IMR-90 (cell line): ENCODE data around the gene CDH13. TPM values are rescaled to one million over a fixed set of nuclear protein-coding genes. Genes with fewer than 3 reads are reported as not detected.

Source experiments
- ATAC-seq: fragments of 200-7000 bp; cut with Tn5 transposase; 2 replicates; pipeline ENCODE4 v1.9.1; 2020; ENCODE audit warnings: low read depth, mild to moderate bottlenecking, moderate library complexity
- BruUV-seq: library from RNA; stranded (reverse); fragments of 400-500 nt; replicated peaks from 2 replicates; lab custom pipeline; 2021; lab: Mats Ljungman, UMichigan
- CTCF ChIA-PET: fragments of 300-600 bp; formaldehyde crosslinking; extraction: SDS; loops from one replicate; lab custom pipeline; 2021; ENCODE audit warnings: antibody characterized with exemption; lab: Yijun Ruan, JAX
- POLR2A ChIA-PET: fragments of 300-600 bp; sonication (Branson Sonifier 250); formaldehyde crosslinking; loops from one replicate; lab custom pipeline; 2022; ENCODE audit warnings: antibody characterized with exemption; ENCODE audit not compliant: unreplicated experiment; lab: Charles Lee
- DNase-seq: peaks from one replicate; pipeline ENCODE4 v3.0.0; 2013
- H2AFZ ChIP-seq: replicated peaks from 2 replicates; pipeline ENCODE3; 2013; ENCODE audit warnings: low read length, mild to moderate bottlenecking; ENCODE audit not compliant: poor library complexity
- H2AK5ac ChIP-seq: 2 replicates; pipeline ENCODE4 v1.6.1; 2013; ENCODE audit warnings: low read depth, low read length, inconsistent platforms
- H2AK9ac ChIP-seq: replicated peaks from 2 replicates; pipeline ENCODE3; 2013; ENCODE audit warnings: mild to moderate bottlenecking, low read depth, low read length, moderate library complexity; ENCODE audit not compliant: poor library complexity
- H2BK120ac ChIP-seq: 2 replicates; pipeline ENCODE4 v1.6.1; 2013; ENCODE audit warnings: low read depth, low read length, inconsistent platforms
- H2BK15ac ChIP-seq: 3 replicates; pipeline ENCODE4 v1.6.1; 2013; ENCODE audit warnings: low read depth, low read length, inconsistent platforms
- H2BK20ac ChIP-seq: 2 replicates; pipeline ENCODE4 v1.6.1; 2013; ENCODE audit warnings: low read depth, mild to moderate bottlenecking, inconsistent platforms, low read length, moderate library complexity
- H2BK5ac ChIP-seq: 2 replicates; pipeline ENCODE4 v1.6.1; 2013; ENCODE audit warnings: mild to moderate bottlenecking, low read depth, low read length, inconsistent platforms; ENCODE audit not compliant: poor library complexity, severe bottlenecking
- H3K14ac ChIP-seq: replicated peaks from 2 replicates; pipeline ENCODE4 v1.6.1; 2013; ENCODE audit warnings: low read depth, low read length, inconsistent platforms
- H3K18ac ChIP-seq: 2 replicates; pipeline ENCODE4 v1.6.1; 2013; ENCODE audit warnings: low read depth, low read length, control low read depth
- H3K23ac ChIP-seq: 2 replicates; pipeline ENCODE4 v1.6.1; 2013; ENCODE audit warnings: low read depth, low read length, inconsistent platforms
- H3K27ac ChIP-seq: 2 replicates; pipeline ENCODE4 v1.5.1; 2013; ENCODE audit warnings: mild to moderate bottlenecking, control low read depth, low read length; ENCODE audit not compliant: insufficient read depth
- H3K27me3 ChIP-seq: 2 replicates; pipeline ENCODE4 v1.6.1; 2013; ENCODE audit warnings: low read length; ENCODE audit not compliant: control insufficient read depth, insufficient read depth
- H3K36me3 ChIP-seq: 2 replicates; pipeline ENCODE4 v1.6.1; 2013; ENCODE audit warnings: low read length, mixed read lengths; ENCODE audit not compliant: control insufficient read depth, insufficient read depth
- H3K4ac ChIP-seq: 2 replicates; pipeline ENCODE4 v1.6.1; 2013; ENCODE audit warnings: low read depth, low read length, inconsistent platforms
- H3K4me1 ChIP-seq: 2 replicates; pipeline ENCODE4 v1.6.1; 2013; ENCODE audit warnings: low read length, mixed read lengths; ENCODE audit not compliant: control insufficient read depth, insufficient read depth
- H3K4me2 ChIP-seq: 2 replicates; pipeline ENCODE4 v1.6.1; 2013; ENCODE audit warnings: low read depth, mild to moderate bottlenecking, control low read depth, low read length, moderate library complexity
- H3K4me3 ChIP-seq: 2 replicates; pipeline ENCODE4 v1.5.1; 2013; ENCODE audit warnings: low read depth, mild to moderate bottlenecking, control low read depth, low read length, moderate library complexity; ENCODE audit not compliant: insufficient read depth
- H3K56ac ChIP-seq: 2 replicates; pipeline ENCODE4 v1.6.1; 2013; ENCODE audit warnings: low read length, inconsistent platforms; ENCODE audit not compliant: insufficient read depth; ENCODE audit errors: extremely low read depth
- H3K79me1 ChIP-seq, 2 experiments: 2 replicates each; pipeline ENCODE4 v1.6.1; 2013; ENCODE audit warnings: low read length in 2 of 2, inconsistent platforms in 1 of 2, low read depth in 1 of 2
- H3K9ac ChIP-seq: 2 replicates; pipeline ENCODE4 v1.6.1; 2013; ENCODE audit warnings: low read depth, low read length, control low read depth
- H3K9me1 ChIP-seq: 2 replicates; pipeline ENCODE4 v1.6.1; 2013; ENCODE audit warnings: low read length, inconsistent platforms; ENCODE audit not compliant: insufficient read depth
- H3K9me3 ChIP-seq: 2 replicates; pipeline ENCODE4 v1.6.1; 2013; ENCODE audit warnings: low read length; ENCODE audit not compliant: control insufficient read depth, insufficient read depth
- H4K20me1 ChIP-seq: 2 replicates; pipeline ENCODE4 v1.6.1; 2013; ENCODE audit warnings: low read length, inconsistent platforms; ENCODE audit not compliant: insufficient read depth
- H4K5ac ChIP-seq: 2 replicates; pipeline ENCODE4 v1.6.1; 2013; ENCODE audit warnings: mild to moderate bottlenecking, low read depth, low read length, control low read depth
- H4K8ac ChIP-seq, 2 experiments: 2 replicates each; pipeline ENCODE4 v1.6.1; 2013; ENCODE audit warnings: low read depth in 2 of 2, low read length in 2 of 2, control low read depth in 1 of 2, inconsistent platforms in 1 of 2
- H4K91ac ChIP-seq: 2 replicates; pipeline ENCODE4 v1.6.1; 2013; ENCODE audit warnings: low read depth, low read length, inconsistent platforms; ENCODE audit not compliant: insufficient read depth
- BHLHE40 ChIP-seq: fragments of 150-350 bp; IDR thresholded peaks from 2 replicates; pipeline ENCODE4 v1.6.1; 2016; ENCODE audit warnings: mild to moderate bottlenecking, low read depth, low read length
- FOS ChIP-seq: fragments of 150-350 bp; IDR thresholded peaks from 2 replicates; pipeline ENCODE4 v1.6.1; 2016; ENCODE audit warnings: low read depth, low read length
- MAFK ChIP-seq: IDR thresholded peaks from 2 replicates; pipeline ENCODE4 v1.6.1; 2012; ENCODE audit warnings: low read depth, low read length, improper control_type of control experiment
- MAZ ChIP-seq: IDR thresholded peaks from 2 replicates; pipeline ENCODE4 v1.6.1; 2012; ENCODE audit warnings: low read depth, mild to moderate bottlenecking, low read length, improper control_type of control experiment, moderate library complexity, borderline replicate concordance
- POLR2A ChIP-seq: IDR thresholded peaks from 2 replicates; pipeline ENCODE4 v1.6.1; 2012; ENCODE audit warnings: mild to moderate bottlenecking, low read depth, low read length
- RAD21 ChIP-seq: IDR thresholded peaks from 2 replicates; pipeline ENCODE4 v1.6.1; 2012; ENCODE audit warnings: low read length, improper control_type of control experiment
- SMC3 ChIP-seq: fragments of 150-350 bp; IDR thresholded peaks from 2 replicates; pipeline ENCODE4 v1.6.1; 2016; ENCODE audit warnings: low read depth, mild to moderate bottlenecking, antibody characterized with exemption, low read length, moderate library complexity
- WGBS, 2 experiments: methylation state at CpG; one replicate each; pipeline versions ENCODE4 v1.1.5 to v1.1.7; 2013; ENCODE audit warnings: missing lambda C conversion rate in 2 of 2; ENCODE audit not compliant: insufficient read length in 1 of 2; ENCODE audit errors: extremely low coverage in 2 of 2; 5-methylcytosine and 5-hydroxymethylcytosine counted together
- dilution Hi-C: fragments of 300-500 bp; cut with HindIII; formaldehyde crosslinking; loops from one replicate; pipeline ENCODE4 v1.14.3; 2018; ENCODE audit warnings: low sequenced_read_pairs; ENCODE audit not compliant: unreplicated experiment
- in situ Hi-C: fragments of 300-500 bp; cut with MboI; formaldehyde crosslinking; loops from 3 replicates; pipeline ENCODE4 v1.14.3; 2019; ENCODE audit warnings: low sequenced_read_pairs, inconsistent platforms, mixed read lengths
- intact Hi-C: fragments of 100-400 bp; cut with micrococcal nuclease; formaldehyde crosslinking; loops from 2 replicates; pipeline ENCODE4 v1.10.0; 2022
- polyA plus RNA-seq, 3 experiments: library from polyadenylated mRNA; depleted of rRNA; stranded (reverse); fragments of >200 nt; gene quantifications; 2 replicates each; pipeline ENCODE4 v1.2.3, GENCODE V29; 2012; ENCODE audit warnings: low replicate concordance in 1 of 3
- total RNA-seq: library from RNA; depleted of rRNA; stranded (reverse); fragments of >200 nt; gene quantifications from 2 replicates; pipeline ENCODE4 v1.2.3, GENCODE V29; 2012
- TF ChIP-seq, protein P1 (sequence below): fragments of 150-350 bp; IDR thresholded peaks from 2 replicates; pipeline ENCODE4 v1.6.1; 2017; ENCODE audit warnings: mild to moderate bottlenecking, antibody characterized with exemption, low read length, low read depth
- TF ChIP-seq, protein P2 (sequence below): fragments of 150-350 bp; IDR thresholded peaks from 2 replicates; pipeline ENCODE4 v1.6.1; 2016; ENCODE audit warnings: low read depth, mild to moderate bottlenecking, low read length, moderate library complexity, borderline replicate concordance

The CDH13 gene
- total and polyA plus RNA-seq, 2 of the 4 experiments (the other 2 are of a cell fraction): 61.6 to 74.7 TPM

GRCh38 chr16:83552930-83553329 is 926.2 kb downstream of the CDH13 start:
- H3K23ac ChIP-seq: no peak overlapping the region
- H3K27ac ChIP-seq: no peak overlapping the region
- H3K36me3 ChIP-seq: no peaks in the 10 kb centered on the region
- H2BK120ac ChIP-seq: no peak overlapping the region; the same call in 1 of the 2 replicates
- TF ChIP-seq MAZ (no peak), FOS (no peak), MAFK (no peak), RAD21 (no peak), BHLHE40 (no peak), SMC3 (no peak), POLR2A (no peak)
- TF ChIP-seq, protein P1, sequence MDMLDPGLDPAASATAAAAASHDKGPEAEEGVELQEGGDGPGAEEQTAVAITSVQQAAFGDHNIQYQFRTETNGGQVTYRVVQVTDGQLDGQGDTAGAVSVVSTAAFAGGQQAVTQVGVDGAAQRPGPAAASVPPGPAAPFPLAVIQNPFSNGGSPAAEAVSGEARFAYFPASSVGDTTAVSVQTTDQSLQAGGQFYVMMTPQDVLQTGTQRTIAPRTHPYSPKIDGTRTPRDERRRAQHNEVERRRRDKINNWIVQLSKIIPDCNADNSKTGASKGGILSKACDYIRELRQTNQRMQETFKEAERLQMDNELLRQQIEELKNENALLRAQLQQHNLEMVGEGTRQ: no peak
- TF ChIP-seq, protein P2, sequence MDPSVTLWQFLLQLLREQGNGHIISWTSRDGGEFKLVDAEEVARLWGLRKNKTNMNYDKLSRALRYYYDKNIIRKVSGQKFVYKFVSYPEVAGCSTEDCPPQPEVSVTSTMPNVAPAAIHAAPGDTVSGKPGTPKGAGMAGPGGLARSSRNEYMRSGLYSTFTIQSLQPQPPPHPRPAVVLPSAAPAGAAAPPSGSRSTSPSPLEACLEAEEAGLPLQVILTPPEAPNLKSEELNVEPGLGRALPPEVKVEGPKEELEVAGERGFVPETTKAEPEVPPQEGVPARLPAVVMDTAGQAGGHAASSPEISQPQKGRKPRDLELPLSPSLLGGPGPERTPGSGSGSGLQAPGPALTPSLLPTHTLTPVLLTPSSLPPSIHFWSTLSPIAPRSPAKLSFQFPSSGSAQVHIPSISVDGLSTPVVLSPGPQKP: no peak
- H3K4me1 ChIP-seq: peaks cover 1% of the 10 kb centered on the region; the same call in 1 of the 2 replicates
- H4K8ac ChIP-seq: no peak overlapping the region
- no peak overlapping the region for H3K4me3 ChIP-seq
- H3K27me3 ChIP-seq: no peaks in the 10 kb centered on the region
- dilution Hi-C loops (no loop called here), intact Hi-C loops (no loop called here), in situ Hi-C loops (loop anchor here (10.0 kb wide), 1 partner anchor 62 kb away; no protein-coding TSS in a partner anchor)
- H3K9me1 ChIP-seq: 0 out of 2 replicates have a peak, but pooled peaks cover 4% of the 10 kb centered on the region
- no peak overlapping the region for H2AK9ac ChIP-seq
- no peak overlapping the region for H3K9ac ChIP-seq
- H2AK5ac ChIP-seq: 0 out of 2 replicates have a peak overlapping the region, but pooled peaks have one; percentile 3
- no CpG with 5 or more reads among the region's 10 CpGs for WGBS, 2 experiments
- ATAC-seq: no peak
- ChIA-PET POLR2A (no interaction called here), CTCF (interaction anchor here (0.6 kb wide), 1 partner anchor 29 kb away, joined by 4 read pairs; no protein-coding TSS in a partner anchor)
- H2BK15ac ChIP-seq: no peak overlapping the region
- H2BK5ac ChIP-seq: no peak overlapping the region
- no peaks in the 10 kb centered on the region for H4K20me1 ChIP-seq
- no peaks in the 10 kb centered on the region for H3K9me3 ChIP-seq
- no peak overlapping the region for H3K4me2 ChIP-seq
- H3K79me1 ChIP-seq: no peaks in the 10 kb centered on the region
- no peak overlapping the region for H3K14ac ChIP-seq
- no peak overlapping the region for H4K5ac ChIP-seq
- no peak overlapping the region for H2AFZ ChIP-seq
- H2BK20ac ChIP-seq: no peak overlapping the region
- no peak for DNase-seq
- no peak overlapping the region for H3K56ac ChIP-seq
- peak overlapping the region; percentile 43; the same call in 1 of the 2 replicates for H3K4ac ChIP-seq
- H3K18ac ChIP-seq: no peak overlapping the region
- BruUV-seq: no TSS peak
- no peak overlapping the region for H4K91ac ChIP-seq
